ENCODE data around the gene OGFR.

GRCh38 chr20:62799459-62799858 lies 5.2 kb upstream of the OGFR start:
- TF ChIP-seq POLR2A (IDR thresholded peaks at IDR 0.05; ENCODE audit: low read depth, low read length) (no peak), TAF1 (IDR thresholded peaks at IDR 0.05; ENCODE audit: low read depth, low read length) (no peak), SPI1 (IDR thresholded peaks at IDR 0.05; ENCODE audit: low read depth, low read length) (no peak)
